ENCODE data around the gene CFAP141. TPM values are rescaled to one million over a fixed set of nuclear protein-coding genes. Genes with fewer than 3 reads are reported as not detected.

CFAP141 gene
- total and polyA plus RNA-seq, 2 of the 13 experiments (the other 11 are each of a cell fraction or from before 2014, with no cell fraction given), result not detected

GRCh38 chr1:154182344-154183045 lies 23.6 kb downstream of the CFAP141 start (continued):
- TF ChIP-seq MNT (IDR thresholded peaks at IDR 0.05), result no peak
- TF ChIP-seq KAT7 (CRISPR knock-in tag; IDR thresholded peaks at IDR 0.05; ENCODE audit: borderline replicate concordance), result 0 out of 2 replicates have a peak, but pooled peaks have one; percentile 15
- no peak for TF ChIP-seq ARNT2 (CRISPR knock-in tag; IDR thresholded peaks at IDR 0.05; ENCODE audit: low read depth)
- no peak for TF ChIP-seq KLF13 (CRISPR knock-in tag; IDR thresholded peaks at IDR 0.05)
- no peak for TF ChIP-seq ZNF280D (CRISPR knock-in tag; IDR thresholded peaks at IDR 0.05)
- TF ChIP-seq DMAP1 (CRISPR knock-in tag; IDR thresholded peaks at IDR 0.05), result no peak
- TF ChIP-seq ZNF232 (CRISPR knock-in tag; IDR thresholded peaks at IDR 0.05; ENCODE audit: borderline replicate concordance), result no peak; the same call in 1 of the 2 replicates
- peak; percentile 9 for TF ChIP-seq UBTF (CRISPR knock-in tag; IDR thresholded peaks at IDR 0.05)
- peak; percentile 35; the same call in 1 of the 2 replicates for TF ChIP-seq PHF20 (CRISPR knock-in tag; IDR thresholded peaks at IDR 0.05)
- TF ChIP-seq GABPA (IDR thresholded peaks at IDR 0.05; ENCODE audit: low read depth, low read length), result peak; percentile 43
- TF ChIP-seq GABPA (CRISPR knock-in tag; IDR thresholded peaks at IDR 0.05; ENCODE audit: low read depth), result 0 out of 2 replicates have a peak, but pooled peaks have one; percentile 48
- TF ChIP-seq ZNF891 (CRISPR knock-in tag; IDR thresholded peaks at IDR 0.05), result peak; percentile 3; the same call in 1 of the 2 replicates
- no peak for TF ChIP-seq ZNF503 (CRISPR knock-in tag; IDR thresholded peaks at IDR 0.05)
- TF ChIP-seq TERF1 (CRISPR knock-in tag; IDR thresholded peaks at IDR 0.05), result no peak
- TF ChIP-seq SKIL (CRISPR knock-in tag; IDR thresholded peaks at IDR 0.05; ENCODE audit: borderline replicate concordance), result no peak
- TF ChIP-seq GATAD2A (CRISPR knock-in tag; IDR thresholded peaks at IDR 0.05), result no peak

Data from HepG2 (cell line).